HCEC 1CT (cell line): Measurements from ENCODE around the gene PRPH.
"Not testable (repeated sequence)": the region's sequence is repeated elsewhere in the genome, so short reads cannot be mapped to it uniquely, and the experiment has no call there.

Source experiments
- DNase-seq: peaks from one replicate; pipeline ENCODE4 v3.0.0-alpha.2; 2017

Gene PRPH

GRCh38 chr12:49295082-49295936, at the start of gene PRPH:
PRPH (plus strand) TSS chr12:49295147; CDS start chr12:49295201, 54 bp downstream.
- no peak for DNase-seq

- peak; percentile 57 for DNase-seq
Measured at GRCh38 chr12:49251357-49251756, 43.6 kb upstream of the PRPH start.

GRCh38 chr12:49253033-49253623, 41.8 kb upstream of the PRPH start:
- no peak for DNase-seq

GRCh38 chr12:49255456-49255855, 39.5 kb upstream of the PRPH start:
- DNase-seq = not testable (repeated sequence)

GRCh38 chr12:49255857-49256637, 38.9 kb upstream of the PRPH start:
- DNase-seq = no peak

- not testable (repeated sequence) for DNase-seq
Measured at GRCh38 chr12:49257508-49258184, 37.3 kb upstream of the PRPH start.

GRCh38 chr12:49259452-49259851, 35.5 kb upstream of the PRPH start:
- no peak for DNase-seq

- DNase-seq = peak; percentile 72
Measured at GRCh38 chr12:49260166-49260565, 34.8 kb upstream of the PRPH start.

- no peak for DNase-seq
Measured at GRCh38 chr12:49260571-49261363, 34.2 kb upstream of the PRPH start.

- DNase-seq = peak; percentile 82
Measured at GRCh38 chr12:49261721-49262120, 33.2 kb upstream of the PRPH start.

- DNase-seq = no peak
Measured at GRCh38 chr12:49263400-49263763, 31.6 kb upstream of the PRPH start.

- peak; percentile 25 for DNase-seq
Measured at GRCh38 chr12:49264466-49264872, 30.5 kb upstream of the PRPH start.

- peak; percentile 96 for DNase-seq
Measured at GRCh38 chr12:49264873-49265792, 29.8 kb upstream of the PRPH start, which contains the start of gene TUBA1C. TUBA1C (plus strand) TSS chr12:49265082; CDS start chr12:49265182, 100 bp downstream.

GRCh38 chr12:49269191-49269590, 25.8 kb upstream of the PRPH start:
- DNase-seq = not testable (repeated sequence)

GRCh38 chr12:49272790-49273725, 21.9 kb upstream of the PRPH start:
- no peak for DNase-seq

- no peak for DNase-seq
Measured at GRCh38 chr12:49273726-49274395, 21.1 kb upstream of the PRPH start.

GRCh38 chr12:49274396-49275069, 20.4 kb upstream of the PRPH start:
- DNase-seq = peak; percentile 32
